Activated CD4-positive, CD25-positive, alpha-beta regulatory T cell treated with anti-CD3 and anti-CD28 coated beads, Interleukin-2, amount 50 U/mL, for 16 hours (primary cell): Measurements from ENCODE around the gene VASN.

Experiments
- DNase-seq: peaks from one replicate; pipeline ENCODE4 v3.0.0-alpha.2; 2020; ENCODE audit warnings: low read depth, low spot score

Gene VASN

DNA sequence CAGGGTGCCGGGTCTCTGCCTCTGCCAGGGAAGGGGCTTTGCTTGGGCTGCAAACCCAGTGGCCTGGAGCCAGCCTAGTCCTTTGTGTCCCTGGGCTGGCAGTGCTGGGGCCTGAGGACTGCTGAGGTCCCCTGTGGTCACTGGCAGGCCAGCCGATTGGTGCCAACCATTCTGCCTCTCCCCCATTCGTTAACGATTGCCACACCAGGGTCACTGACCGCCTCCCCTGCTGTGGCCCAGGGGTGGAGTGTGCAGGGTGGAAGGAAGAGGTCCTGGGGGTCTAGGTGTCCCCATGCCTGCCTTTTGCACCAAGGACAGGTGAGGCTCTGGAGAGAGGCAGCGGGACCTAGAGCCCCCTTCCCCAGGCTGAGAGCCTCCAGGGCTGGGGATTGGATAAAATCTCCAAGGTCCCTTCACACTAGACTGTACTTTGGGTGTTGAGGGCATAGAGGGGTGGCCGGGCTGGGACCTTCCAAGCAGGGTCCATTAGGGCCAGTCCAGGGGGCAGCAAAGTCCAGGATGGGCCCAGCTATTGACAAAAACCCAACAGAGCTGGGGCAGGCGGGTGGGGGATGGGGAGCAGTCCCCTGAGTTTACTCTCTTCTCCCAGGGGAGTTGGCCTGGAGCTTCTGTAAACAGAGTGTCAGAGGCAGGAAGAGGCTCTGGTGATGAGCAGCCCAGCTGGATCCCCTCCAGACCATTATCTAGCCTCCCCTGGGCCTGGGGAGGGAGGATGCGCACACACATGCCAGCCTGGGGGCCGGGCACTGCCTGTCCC, 1.1 kb downstream of the VASN start:
- no peak for DNase-seq

DNA sequence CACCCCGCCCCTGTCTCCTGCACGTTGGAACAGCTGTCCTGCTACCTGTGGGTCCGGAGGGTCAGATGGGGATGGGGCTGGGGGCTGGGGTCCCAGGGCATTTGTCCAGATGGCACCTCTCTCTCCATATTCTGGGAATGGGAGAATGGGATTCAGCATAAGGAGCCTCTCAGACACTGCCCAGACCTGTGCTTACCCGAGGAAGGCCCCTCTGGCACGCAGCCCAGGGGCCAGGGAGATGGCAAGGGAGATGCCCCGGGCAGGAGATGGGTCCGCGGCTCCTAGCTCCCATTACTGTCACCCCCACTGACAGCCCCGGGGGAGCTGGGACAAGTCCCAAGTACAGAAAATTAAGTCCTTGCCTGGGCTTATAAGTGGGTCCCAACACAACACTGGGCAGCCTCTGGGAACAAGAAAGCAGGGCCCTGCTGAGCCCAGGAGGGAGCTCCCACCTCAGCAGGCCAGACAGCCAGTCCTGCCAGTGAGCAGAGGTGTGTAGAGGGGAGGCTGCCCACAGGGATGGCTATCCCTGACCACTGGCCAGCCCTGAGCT, 1.8 kb downstream of the VASN start:
- DNase-seq = no peak

DNA sequence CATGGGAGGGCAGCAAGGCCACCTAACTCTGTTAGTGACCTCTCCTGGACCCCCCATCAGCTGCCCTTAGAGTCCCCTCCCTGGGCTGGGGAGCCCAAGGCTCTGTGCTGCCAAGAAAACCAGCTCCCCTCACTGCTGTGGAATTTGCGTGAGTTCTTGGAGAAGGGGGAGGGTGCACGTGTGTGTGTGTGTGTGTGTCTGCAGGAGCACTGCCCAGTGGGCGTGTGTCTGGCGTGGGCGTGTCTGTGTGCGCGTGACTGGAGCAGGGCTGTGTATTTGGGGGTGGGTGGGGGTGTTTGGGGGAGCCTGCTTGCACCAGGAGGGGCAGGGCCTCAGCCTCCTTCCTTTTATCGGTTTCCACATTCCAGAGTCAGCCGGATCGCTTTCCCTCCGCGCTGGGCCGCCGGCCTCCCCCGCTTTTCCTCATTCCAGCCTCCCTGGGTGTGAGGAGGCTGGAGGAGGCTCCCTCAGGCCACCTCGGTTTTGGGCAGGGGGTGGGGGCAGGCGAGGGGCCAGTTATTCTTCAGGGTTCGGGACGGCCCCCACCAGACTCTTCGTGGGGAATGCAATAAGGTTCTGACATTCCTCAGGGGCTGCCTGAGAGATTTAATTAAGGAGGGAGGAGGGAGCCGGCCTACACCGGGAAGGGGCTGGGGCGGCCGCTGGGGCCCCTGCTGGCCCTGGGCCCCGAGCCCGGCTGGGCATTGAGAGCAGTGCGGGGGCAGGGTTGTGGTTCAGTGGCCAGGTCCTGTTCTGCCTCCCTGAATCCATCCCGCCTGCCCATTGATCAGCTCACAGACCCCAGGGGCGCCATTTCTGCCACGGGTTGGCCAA, 2.5 kb downstream of the VASN start:
- DNase-seq = no peak

DNA sequence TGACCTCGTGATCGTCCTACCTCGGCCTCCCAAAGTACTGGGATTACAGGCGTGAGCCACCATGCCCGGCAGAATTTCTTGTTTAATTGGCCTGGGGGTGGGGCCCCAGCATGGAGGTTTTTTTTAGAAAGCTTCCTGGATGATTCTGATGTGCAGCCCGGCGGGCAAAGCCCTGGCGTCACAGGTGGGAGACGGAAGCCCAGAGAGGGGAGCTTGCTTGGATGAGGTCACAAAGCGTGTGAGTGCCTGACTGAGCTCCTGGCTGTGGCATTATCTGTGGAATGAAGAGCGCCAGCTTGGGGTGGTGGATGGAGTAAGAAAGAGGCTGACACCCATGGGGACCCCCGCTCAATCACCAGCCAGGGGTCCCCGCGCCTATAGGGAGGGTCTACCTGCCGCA, 4.1 kb downstream of the VASN start:
- DNase-seq = no peak

DNA sequence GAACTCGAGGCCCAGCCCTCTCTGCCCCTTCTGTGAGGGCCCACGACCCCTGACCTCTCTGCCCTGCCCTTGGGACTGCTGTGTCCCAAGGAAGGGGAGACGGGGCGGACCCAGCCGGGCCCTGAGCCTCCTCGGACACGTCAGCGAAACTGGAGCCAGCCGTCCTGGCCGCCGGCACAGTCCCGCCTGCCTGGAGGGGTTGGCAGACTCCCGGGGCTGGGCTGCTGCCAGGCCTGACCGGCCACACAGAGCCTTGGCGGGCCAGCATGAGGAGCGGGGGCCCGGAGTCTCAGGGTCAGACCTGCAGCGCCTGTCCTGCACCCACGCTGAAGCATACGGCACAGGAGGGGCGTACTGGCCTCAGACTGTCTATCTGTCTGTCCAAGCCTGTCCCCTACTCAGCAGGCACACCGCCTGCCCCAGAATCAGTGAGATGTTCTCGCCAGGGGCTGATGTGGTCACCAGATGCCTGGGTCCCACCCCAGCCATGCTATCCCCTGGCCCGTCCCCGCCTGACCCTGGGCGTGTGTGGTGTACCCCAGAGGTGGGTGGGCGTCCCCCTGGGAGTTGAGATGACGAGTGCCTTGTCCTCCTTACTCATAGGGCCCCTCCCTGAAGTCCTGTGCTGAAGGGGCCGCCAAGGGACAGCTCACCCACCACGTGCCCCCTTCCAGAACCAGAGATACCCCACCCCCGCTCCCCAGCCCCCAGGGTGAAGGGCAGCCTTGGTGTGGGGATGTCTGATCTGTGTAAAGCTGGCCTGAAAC, 4.7 kb downstream of the VASN start:
- DNase-seq = no peak

DNA sequence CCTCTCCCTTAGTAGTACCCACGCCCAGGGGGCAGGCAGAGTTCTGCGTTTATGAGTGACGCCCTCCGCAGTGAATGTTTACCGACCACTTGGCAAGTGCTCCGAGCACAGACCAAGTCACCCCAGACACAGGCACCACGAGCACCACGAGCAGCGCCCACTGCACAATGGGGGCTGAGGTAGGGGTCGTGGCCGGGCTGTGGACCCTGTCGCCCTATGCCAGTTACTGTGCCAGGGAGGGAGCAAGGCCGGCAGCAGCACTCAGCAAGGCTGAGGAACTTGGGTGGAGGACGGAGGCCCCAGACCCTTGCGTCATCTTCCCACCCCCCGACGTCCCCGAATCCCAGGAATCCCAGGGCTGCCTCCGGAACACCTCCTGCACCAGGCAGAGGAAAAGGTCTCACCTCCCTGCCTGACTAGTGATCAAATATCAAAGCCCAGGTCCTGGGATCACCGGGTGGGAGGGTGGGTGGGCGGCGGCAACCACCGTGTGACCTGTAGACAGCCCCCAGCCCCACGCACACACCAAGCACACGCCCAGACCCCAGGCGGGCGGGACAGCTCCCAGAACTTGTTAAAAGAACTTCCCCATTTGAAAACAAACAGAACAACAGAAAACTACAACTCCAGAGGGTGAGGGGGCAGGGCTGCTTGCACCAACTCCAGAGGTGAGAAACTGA, 5.4 kb downstream of the VASN start:
- no peak for DNase-seq

DNA sequence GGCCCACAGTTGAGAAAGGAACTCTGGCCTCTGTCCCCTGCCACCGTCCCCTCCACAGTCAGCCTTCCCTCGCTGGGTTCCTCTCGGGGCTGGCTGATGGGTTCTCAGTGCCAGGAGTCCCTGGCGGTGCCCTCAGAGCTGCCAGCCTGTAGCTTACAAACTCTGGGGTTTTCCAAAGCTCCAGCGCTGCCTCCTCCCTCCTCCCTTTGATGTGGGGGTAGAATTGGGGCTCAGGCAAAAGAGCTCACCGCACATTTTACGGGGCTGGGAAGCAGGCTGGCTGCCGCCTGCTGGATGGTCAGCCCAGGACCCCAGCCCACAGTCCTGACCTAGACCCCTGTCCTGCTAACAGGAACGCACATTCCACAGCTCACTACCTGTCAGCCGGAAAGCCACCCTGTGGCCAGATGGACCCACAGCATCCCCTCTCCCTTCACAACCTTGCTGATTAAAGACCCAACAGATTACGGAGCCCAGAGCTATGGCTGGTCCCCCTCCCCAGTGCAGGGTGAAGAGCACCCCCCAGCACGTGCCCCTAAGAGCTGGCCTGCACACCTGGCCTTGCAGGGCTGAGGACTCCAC, 6.0 kb downstream of the VASN start:
- no peak for DNase-seq

DNA sequence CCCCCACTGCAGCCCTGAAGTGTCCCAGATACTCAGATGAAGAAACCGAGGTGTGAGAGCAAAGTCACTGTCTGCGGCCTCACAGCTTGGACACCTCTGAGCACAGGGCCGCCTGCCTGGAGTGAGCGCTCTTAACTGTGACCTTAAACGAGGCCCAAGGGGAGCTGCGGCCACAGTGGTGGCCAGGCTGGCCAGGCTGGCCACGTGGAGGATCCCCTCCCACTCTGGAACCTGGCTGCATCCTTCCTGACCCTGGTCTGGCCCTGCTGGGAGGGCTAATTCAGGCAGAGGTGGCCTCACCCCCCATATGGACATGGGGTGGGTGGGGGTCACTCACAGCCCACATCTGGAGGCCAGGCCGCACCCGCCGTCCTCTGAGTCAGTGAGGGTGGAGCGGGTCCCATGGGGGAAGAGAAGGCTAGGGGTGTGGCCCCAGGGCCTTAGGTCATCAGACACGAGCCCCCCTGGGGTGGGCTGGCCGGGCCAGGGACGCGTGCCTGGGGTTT, 6.6 kb downstream of the VASN start:
- no peak for DNase-seq

DNA sequence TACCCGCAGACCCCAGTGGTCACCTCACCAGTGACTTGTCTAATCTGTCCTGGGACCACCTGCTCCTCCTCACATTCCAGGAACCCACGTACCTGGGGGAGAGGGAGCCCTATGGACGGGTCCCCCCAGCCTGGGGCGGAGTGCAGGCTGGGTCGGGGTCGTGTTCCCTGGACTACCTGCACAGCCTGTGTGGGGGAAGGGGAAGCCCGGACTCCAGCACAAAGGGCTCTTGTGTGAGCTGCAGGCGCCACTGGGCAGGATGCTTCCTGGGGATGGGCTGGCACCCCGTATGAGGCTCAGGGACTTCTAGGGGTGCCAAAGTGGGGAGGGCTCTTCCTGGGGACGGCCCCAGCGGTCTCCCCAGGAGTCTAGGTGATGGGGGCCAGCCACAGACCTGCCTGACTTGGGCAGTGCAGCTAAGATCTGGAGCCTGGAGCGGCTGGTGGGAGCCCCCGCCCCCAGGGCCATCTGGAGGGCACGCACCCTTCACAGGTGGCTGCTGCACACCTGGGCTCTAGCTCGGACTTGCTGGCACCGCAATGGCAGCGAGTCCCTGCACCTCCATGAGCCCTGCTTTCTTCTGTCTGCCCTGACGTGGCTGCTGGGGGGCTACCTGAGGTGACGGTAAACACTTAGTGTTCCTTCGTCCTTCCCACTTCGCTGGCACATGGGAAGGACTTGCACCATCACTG, 7.5 kb downstream of the VASN start:
- DNase-seq = no peak

DNA sequence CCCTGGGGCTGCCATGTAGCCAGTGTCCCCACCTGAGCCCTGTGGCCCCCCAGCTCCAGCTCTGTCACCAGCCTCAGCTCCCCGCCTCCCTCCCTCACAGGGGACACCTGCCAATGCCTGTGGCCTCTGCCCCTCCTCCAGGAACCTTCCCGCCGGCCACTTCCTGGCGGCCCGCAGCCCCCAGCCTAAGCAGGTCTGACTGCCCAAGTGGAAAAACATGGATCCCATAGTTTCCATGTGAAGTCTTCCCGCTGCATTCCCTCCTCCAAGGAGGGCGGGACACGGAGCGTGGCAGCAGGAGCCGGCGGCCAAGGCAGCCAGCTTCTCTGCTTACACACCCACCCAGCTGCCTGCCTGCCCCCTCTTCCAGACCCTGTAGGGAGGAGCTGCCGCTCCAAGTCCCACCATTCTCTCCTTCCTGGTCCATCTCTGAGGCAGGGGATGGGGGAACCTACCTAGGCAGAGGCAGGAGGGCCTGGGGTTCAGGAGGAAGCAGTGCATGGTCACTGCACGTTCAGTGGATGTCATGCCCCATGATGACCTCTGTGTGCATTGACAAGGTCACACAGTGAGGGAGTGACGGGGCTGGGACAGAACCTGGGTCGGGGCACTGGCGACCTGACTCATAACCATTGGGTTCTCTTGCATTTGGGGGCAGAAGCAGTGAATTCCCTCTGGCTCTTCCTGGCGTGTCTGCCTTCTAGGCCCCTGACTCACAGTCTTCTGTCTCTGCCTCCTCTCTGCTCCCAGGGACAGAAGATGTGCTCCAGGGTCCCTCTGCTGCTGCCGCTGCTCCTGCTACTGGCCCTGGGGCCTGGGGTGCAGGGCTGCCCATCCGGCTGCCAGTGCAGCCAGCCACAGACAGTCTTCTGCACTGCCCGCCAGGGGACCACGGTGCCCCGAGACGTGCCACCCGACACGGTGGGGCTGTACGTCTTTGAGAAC, 8.7 kb downstream of the VASN start:
- DNase-seq = no peak

DNA sequence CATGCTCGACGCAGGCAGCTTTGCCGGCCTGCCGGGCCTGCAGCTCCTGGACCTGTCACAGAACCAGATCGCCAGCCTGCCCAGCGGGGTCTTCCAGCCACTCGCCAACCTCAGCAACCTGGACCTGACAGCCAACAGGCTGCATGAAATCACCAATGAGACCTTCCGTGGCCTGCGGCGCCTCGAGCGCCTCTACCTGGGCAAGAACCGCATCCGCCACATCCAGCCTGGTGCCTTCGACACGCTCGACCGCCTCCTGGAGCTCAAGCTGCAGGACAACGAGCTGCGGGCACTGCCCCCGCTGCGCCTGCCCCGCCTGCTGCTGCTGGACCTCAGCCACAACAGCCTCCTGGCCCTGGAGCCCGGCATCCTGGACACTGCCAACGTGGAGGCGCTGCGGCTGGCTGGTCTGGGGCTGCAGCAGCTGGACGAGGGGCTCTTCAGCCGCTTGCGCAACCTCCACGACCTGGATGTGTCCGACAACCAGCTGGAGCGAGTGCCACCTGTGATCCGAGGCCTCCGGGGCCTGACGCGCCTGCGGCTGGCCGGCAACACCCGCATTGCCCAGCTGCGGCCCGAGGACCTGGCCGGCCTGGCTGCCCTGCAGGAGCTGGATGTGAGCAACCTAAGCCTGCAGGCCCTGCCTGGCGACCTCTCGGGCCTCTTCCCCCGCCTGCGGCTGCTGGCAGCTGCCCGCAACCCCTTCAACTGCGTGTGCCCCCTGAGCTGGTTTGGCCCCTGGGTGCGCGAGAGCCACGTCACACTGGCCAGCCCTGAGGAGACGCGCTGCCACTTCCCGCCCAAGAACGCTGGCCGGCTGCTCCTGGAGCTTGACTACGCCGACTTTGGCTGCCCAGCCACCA, 9.7 kb downstream of the VASN start:
- DNase-seq = no peak

DNA sequence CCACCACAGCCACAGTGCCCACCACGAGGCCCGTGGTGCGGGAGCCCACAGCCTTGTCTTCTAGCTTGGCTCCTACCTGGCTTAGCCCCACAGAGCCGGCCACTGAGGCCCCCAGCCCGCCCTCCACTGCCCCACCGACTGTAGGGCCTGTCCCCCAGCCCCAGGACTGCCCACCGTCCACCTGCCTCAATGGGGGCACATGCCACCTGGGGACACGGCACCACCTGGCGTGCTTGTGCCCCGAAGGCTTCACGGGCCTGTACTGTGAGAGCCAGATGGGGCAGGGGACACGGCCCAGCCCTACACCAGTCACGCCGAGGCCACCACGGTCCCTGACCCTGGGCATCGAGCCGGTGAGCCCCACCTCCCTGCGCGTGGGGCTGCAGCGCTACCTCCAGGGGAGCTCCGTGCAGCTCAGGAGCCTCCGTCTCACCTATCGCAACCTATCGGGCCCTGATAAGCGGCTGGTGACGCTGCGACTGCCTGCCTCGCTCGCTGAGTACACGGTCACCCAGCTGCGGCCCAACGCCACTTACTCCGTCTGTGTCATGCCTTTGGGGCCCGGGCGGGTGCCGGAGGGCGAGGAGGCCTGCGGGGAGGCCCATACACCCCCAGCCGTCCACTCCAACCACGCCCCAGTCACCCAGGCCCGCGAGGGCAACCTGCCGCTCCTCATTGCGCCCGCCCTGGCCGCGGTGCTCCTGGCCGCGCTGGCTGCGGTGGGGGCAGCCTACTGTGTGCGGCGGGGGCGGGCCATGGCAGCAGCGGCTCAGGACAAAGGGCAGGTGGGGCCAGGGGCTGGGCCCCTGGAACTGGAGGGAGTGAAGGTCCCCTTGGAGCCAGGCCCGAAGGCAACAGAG, 10.5 kb downstream of the VASN start:
- no peak for DNase-seq

DNA sequence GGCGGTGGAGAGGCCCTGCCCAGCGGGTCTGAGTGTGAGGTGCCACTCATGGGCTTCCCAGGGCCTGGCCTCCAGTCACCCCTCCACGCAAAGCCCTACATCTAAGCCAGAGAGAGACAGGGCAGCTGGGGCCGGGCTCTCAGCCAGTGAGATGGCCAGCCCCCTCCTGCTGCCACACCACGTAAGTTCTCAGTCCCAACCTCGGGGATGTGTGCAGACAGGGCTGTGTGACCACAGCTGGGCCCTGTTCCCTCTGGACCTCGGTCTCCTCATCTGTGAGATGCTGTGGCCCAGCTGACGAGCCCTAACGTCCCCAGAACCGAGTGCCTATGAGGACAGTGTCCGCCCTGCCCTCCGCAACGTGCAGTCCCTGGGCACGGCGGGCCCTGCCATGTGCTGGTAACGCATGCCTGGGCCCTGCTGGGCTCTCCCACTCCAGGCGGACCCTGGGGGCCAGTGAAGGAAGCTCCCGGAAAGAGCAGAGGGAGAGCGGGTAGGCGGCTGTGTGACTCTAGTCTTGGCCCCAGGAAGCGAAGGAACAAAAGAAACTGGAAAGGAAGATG, 11.2 kb downstream of the VASN start:
- no peak for DNase-seq

DNA sequence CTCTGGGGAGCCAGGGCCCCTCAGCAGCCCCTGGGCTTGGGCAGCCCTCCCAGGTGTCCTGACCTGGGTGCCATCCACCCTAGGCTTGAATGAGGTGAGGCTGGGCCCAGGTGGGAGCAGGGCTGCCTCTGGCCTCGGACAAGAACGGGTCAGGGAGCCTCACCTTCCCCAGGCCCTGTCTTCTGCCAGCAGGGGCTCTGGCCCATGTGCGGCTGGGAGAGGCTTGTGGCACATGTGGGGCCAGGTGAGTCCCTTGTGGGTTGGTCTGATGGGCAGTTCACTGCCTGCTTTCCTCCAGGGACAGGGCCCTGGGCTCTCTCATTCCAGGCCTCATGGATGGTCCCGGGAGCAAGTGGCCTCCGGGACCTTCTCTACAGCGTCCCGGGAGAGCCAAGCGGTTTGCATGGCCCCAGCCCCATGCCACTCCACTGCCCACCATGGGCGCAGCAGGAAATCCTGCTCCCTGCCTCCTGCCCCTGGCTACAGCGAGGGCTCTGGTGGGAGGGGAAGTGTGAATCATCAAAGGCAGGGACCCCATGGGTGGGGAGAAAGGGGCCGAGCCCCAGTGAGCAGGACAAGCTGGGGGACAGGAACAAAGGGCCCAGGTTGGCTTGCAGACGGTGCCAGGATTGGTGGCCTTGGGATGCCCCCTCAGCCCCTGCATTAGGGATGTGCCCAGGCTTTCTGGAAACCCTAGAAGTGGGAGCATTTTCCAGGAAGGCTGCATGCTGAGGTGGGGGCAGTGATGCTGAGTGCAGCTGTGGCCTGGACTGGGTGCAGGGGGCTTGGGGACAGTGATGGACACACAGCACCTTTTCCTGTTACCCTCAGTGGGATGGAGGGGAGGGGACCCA, 12.2 kb downstream of the VASN start:
- no peak for DNase-seq

DNA sequence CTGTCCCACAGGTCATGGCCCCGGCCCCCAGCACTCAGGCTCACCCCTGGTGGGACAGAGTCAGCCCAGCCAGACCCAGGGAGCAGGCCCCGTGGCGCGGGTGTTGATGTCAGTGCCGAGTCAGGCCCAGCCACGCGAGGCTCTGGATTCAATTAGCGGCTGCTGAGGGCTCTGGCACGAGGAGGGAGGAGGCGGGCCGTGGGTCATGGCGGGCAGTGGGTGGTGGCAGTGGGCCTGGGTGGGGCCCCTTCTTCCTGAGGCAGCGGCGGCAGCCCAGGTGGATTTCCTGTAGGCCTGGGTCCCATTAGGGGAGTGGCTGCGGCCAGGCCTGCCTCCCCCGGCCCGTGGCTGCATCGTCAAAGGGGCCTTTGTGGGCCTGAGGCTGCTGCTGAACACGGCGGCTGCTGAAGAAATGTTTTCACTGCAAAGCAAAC, 12.9 kb downstream of the VASN start:
- no peak for DNase-seq
